CD4-positive, alpha-beta T cell treated with Interleukin-4 for 4 hours (primary cell): ENCODE data around the gene ASTL.

Source experiments
- DNase-seq: peaks from one replicate; pipeline ENCODE4 v3.0.0-alpha.2; 2020

The ASTL gene

DNA sequence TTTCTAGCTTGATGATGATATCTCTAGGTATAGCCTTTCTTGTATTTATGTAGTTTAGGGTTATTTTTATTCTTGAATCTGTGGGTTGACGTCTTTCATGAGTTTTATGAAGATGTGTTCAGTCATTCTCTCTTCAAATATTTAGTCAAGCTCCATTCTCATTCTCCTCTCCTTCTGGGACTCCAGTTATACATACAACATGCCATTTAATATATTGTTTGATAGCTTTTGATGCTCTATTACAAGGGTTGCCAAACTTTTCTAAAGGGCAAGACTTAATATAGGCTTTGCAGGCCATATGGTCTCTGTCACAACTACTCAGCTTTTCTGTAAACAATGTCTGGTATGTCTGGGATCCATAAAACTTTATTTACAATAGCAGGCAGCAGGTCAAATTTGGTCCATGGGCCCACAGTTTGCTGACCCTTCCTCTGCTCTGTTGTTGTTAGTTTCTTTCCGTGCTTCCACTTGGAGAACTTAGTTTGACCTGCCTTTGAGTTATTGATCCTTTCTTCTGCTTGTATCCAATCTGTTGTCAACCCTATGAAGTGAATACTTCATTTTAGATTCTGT lies 63.0 kb downstream of the ASTL start:
- no peak for DNase-seq

DNA sequence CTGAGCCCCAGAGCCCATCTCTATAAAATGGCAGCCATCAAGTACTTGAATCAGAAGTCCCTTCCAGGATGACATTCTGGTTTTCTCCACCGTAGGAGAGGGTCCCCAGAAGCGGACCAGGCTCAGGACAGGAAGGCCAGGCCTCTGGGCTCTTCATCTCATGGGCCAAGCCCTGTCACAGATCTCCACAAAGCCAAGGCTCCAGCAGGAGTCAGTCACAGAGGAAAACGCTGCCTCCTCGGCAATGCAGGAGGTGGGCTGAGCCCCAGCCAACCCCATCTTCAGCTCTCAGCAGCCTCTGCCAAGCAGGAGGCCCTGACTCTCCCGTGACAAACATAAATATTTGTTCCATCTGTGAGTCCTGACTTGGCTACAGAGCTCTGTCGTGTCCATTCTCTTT lies 64.1 kb downstream of the ASTL start:
- DNase-seq = no peak

DNA sequence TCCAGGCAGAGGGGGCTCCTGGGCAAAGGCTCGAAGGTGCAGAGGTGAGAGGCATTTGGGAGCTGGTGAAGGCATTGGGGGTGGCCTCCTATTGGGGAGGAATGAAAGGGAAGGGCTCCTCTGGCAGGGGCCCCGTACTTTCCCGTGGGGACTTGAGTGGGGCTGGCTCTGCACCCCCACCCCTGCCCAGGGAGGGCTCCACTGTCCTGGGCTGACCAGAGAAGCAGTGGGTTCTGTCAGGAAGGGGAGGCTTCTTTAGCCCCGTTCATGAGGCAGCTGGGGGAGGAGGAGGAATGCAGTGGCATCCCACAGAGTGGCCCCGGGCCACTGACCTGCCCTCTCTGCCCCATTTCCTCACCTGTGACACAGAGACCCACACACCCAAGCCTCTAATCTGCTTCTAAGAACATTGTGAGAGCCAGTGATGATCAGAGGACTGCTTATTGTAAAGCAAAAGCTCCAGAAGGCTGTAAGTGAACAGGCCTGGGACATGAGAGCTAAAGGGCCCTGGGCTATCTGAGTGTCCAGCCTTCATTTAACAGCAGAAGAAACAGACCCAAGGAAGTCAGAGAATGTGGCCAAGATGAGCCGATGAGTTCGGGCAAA lies 65.0 kb downstream of the ASTL start:
- DNase-seq = no peak
